ENCODE data around the gene HTT.

HTT gene

DNA sequence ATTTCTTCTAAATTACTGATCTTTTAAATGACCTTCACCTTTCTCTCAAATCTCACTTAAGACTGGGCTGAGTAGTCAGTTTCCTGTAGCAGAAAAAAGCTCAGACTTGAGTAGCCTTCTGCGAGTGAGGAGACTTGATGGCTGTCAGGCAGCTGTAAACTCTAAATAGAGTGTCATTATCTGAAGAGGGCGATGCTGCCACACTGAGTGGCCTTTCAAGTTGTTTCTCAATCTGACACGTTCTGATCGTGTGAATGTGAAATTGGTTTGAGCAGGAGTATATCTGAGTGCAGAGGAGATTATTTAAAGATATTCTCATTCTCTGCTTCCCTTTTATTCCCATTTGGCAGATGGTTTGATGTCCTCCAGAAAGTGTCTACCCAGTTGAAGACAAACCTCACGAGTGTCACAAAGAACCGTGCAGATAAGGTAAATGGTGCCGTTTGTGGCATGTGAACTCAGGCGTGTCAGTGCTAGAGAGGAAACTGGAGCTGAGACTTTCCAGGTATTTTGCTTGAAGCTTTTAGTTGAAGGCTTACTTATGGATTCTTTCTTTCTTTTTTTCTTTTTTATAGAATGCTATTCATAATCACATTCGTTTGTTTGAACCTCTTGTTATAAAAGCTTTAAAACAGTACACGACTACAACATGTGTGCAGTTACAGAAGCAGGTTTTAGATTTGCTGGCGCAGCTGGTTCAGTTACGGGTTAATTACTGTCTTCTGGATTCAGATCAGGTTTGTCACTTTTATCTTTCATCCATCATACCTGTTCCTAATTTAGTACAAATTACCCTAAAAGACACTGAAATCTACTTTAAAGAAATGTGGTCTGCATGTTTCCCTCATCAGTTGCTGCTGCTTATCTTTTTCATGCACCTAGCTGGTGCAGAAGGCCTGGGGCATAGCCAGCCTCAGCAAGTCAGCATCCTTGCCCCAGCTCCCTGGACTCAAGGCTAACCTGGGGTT lies 100.2 kb downstream of the HTT start:
- DNase-seq (ENCODE audit: low spot score): no peak

DNA sequence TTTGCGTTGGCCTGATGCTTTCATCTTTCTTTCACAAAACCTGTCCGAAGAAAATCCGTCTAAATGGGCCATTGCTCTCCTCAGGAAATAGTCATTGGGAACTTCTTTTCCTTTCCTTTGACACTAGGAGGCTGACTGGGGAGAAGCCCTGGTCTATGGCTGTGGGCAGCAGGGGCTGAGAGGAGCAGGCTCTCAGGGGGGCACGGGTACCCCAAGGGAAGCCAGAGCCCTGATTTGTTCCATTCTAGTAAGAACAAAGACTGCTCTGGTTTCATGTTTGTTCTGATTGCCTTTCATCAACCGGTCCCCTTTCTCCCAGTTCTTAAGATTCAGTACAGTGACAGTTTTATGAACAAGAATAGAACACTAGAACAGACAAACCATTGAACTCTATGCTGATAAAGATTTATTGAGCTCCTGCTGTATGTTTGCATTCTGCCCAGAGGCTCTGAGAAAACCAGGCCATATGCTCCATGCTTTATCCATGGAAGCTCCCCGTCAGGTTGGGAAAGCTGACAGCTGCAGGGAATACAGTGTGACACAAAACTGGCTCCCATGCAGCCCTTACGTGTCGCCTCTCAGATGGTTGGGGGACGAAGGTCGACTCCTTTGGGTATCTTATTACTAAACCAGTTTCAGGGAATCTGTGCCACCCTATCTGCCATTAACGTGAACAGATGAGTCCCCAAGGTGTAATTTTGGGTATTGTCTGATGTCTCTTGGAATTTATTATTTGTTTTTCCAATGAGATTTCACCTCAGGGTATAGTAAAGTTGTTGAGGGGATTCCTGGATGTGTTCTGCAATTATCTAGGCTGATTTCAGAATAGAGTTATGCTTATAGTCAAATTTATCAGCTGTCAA lies 102.1 kb downstream of the HTT start:
- no peak for DNase-seq (ENCODE audit: low spot score)

DNA sequence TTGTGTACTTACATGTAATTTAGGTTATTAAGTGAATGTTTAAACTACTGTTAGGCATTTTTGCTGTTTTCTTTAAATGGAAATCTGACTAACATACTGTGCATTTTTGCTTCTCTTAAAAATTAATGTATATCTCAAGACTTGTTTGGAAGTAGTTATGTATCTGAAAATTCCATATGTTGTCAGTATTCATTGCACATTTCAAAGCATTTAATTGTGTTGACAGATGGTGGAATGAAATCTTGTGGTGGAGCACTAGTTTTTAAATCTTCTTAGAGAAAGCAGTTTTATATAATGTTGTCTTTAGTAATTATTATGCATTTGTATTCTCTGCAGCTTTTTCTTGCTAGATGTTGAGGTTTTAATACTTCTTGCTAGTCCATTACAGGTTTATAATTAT lies 102.9 kb downstream of the HTT start:
- DNase-seq (ENCODE audit: low spot score): no peak

DNA sequence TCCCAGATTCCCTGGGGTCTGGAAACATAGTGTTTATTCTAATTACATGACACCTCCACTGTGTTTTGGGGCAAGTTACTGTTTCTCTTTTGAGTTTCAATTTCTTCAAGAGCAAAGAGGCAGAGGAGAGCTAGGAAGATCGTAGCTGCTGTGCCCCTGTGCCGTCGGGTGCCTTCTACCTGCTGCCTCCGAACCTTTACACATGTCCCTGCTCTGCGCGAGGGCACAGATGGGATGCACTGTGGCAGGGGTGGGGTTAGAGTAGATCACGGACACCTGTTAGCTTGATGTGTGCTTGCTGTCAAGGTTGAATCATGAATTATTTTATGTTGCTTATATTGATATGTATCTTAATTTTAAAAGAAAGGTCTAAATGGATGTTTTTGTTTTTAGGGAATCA lies 103.4 kb downstream of the HTT start:
- no peak for DNase-seq (ENCODE audit: low spot score)

DNA sequence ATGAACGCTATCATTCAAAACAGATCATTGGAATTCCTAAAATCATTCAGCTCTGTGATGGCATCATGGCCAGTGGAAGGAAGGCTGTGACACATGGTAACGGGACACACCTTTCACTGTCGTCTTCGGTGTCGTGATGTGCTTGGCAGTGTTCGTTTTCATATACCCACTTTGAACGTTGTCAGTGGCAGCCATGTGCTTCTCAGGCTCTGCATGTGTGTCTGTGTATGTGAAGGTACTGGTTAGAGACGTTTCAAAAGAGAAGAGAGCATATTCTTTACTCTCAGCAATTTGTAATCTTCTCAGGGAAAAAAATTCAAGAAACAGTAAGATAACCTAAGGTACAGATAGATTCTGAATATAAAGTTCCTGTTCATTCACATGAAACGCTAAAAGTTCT lies 103.9 kb downstream of the HTT start:
- DNase-seq (ENCODE audit: low spot score): no peak

DNA sequence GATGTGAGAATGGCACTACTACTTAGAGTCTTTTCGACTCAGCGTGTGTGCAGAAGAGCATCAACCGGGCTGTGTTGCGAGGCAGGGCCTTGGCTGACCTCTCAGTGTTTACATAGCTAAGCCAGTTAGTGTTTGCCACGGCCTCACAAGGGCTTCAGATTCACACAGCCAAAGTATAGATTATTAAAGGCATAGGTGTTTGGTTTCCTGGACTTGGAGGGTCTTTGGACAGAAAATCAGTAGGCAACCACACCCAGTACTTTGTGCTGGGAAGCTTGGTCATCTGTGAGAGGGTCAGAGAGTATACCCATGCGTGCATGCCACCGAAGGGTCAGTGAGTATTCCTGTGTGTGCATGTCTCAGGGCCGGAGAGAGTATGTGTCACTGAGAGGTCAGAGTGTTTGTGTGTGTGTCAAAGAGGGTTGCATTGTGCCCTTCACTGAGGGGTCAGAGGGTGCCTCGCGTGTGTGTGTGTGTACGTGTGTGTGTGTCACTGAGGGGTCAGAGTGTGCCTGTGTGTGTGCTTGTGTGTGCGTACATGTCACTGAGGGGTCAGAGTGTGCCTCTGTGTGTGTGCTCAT lies 104.7 kb downstream of the HTT start:
- DNase-seq (ENCODE audit: low spot score): no peak

DNA sequence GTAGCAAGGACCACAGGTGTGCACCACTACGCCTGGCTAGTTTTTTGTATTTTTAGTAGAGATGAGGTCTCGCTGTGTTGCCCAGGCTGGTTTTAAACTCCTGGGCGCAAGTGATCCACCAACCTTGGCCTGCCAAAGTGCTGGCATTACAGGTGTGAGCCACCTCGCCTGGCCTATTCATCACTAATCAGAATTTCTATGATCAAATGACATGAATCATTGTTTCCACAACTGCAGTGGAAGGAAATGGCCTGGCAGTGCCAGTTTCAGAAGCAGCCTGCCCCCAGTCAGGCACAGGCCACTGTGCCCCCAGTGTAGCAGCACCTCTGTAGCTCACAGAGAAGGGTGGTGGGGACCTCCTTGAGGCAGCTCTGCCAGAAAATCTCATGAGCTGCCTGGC lies 108.5 kb downstream of the HTT start:
- no peak for DNase-seq (ENCODE audit: low spot score)

DNA sequence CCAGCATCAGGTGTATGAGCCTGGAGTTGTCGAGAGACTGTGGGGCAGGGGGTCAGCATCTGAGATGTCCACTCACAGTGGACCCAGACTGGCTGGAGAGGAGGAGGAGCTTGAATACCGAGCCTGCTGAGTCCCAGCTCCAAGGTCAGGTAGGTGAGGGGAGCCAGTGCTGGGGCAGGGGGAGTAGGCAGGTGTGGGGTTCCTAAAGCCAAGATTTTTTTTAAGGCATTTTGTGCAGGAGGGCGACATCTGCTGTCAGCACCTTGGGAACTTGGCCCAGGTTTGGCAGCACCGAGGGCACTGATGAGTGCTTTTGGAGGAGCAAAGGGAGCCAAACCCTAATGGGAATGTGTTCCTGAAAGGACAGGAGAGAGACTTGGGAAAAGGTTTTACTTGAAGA lies 110.2 kb downstream of the HTT start:
- DNase-seq (ENCODE audit: low spot score): no peak

DNA sequence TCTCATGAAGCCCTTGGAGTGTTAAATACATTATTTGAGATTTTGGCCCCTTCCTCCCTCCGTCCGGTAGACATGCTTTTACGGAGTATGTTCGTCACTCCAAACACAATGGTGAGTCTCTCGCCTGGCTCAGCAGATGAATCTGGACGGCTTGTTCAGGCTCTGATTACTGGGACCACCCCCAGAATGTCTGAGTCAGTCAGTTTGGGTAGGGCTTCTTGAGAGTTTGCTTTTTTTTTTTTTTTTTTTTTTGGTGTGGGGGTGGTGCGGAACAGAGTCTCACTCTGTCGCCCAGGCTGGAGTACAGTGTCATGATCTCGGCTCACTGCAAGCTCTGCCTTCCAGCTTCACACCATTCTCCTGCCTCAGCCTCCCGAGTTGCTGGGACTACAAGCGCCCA lies 112.1 kb downstream of the HTT start:
- DNase-seq (ENCODE audit: low spot score): no peak

DNA sequence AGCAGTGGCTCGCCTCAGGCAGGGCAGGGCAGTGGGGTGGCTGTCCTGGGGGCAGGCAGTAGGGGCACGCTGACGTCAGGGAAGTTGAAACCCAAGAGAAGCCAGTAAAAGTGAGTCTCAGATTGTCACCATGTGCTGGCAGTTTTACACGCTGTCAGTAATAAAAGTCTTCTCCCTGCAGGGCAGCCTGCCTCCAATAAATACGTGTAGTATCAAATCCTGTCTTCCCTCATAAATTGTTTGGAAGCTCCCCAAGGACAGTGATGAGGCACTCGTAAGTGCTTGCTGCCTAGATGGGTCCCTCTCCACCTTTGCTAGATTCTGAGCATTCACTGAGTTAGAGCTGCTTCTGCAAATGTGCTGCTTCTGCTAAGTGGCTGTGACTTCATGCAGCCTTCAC lies 113.6 kb downstream of the HTT start:
- DNase-seq (ENCODE audit: low spot score): no peak

DNA sequence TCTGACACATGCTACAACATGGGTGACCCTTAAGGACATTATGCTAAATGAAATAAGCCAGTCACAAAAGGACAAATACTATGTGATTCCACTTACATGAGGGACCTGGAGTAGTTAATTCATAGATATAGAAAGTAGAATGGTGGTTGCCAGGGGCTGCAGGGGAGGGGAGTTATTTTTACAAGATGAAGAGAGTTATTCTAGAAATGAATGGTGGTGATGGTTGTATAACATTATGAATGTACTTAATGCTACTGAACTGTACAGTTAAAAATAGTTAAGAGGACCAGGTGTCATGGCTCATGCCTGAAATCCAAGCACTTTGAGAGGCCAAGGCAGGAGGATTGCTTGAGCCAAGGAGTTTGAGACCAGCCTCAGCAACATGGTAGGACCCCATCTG lies 115.0 kb downstream of the HTT start:
- DNase-seq (ENCODE audit: low spot score): no peak

DNA sequence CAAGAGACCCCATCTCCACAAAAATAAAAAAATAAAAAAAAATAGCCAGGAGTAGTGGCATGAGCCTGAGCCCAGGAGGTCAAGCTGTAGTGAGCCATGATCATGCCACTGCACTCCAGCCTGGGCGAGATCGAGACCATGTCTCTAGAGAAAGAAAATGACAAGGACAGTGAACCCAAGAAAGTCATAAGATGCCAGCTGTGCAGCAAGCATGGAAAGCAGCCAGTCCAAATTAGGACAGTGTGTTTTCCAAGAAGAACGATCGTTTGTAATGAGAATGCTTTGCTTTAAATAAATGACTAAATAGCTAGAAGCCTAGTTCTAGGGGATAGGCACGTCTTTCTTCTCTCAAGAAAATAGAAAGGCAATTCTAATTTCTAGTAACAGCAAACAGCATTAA lies 116.1 kb downstream of the HTT start:
- DNase-seq (ENCODE audit: low spot score): no peak

DNA sequence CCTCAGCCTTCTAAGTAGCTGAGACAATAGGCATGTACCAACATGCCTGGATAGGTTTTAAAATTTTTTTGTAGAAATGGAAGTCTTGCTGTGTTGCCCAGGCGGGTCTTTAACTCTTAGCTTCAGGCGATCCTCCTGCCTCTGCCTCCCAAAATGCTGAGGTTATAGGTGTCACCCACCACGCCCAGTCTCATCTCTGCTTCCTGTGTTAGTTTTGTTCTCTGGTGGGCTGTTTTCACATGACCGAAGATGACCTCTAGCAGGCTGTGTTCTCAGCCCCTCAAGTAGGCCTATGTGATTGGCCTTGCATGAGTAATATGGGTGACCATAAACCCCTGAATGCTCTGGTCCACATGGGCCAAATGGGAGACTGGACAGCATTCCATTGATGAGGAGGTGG lies 117.7 kb downstream of the HTT start:
- no peak for DNase-seq (ENCODE audit: low spot score)

DNA sequence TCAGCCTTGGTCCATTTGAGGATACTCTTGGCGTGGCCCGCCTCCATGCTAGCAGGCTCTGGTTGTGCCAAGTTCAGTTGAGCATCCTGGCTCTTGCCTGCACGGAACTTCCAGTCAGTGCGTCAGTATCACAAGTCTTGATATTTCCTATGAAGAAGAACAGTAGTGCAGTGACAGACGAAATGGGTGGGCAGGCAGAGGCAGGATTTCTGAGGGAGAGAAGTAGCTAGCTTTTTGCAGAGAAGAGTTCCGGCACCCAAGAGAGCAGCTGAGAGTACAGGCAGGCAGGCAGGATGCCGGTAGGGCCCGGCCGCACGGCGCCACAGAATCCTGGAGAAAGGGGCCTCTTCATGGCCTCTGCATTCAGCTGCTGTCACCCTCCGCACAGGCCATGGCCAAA lies 118.3 kb downstream of the HTT start:
- no peak for DNase-seq (ENCODE audit: low spot score)

DNA sequence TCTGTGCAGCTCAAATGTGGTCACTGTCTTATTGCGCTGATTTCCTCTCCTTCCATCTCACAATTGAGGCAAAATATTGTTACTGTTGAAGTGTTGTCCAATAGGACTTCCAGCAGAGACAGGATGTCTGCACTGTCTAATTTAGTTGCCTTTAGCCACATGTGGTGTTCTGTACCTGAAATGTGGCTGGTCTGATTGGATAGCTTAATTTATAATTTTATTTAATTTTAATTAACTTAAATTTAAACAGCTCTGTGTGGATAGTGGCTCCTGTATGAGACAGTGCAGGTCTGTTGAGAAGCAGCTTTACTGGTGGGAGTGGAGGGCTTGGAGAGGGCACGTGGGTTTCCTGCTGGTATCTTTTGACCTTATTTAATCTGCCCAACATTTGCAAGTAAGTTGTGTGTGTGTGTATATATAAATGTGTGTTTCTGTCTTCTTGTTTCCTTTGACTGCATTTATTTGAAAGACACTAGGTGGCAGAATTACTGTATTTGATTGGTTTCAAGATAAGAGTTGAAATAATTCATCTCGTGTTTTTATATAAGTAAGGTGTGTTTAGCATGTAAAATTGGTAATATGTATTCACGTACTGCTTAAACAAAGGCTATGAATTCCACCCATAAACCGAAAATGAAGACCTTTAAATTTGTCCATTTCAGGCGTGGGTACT lies 119.2 kb downstream of the HTT start:
- DNase-seq (ENCODE audit: low spot score): no peak

DNA sequence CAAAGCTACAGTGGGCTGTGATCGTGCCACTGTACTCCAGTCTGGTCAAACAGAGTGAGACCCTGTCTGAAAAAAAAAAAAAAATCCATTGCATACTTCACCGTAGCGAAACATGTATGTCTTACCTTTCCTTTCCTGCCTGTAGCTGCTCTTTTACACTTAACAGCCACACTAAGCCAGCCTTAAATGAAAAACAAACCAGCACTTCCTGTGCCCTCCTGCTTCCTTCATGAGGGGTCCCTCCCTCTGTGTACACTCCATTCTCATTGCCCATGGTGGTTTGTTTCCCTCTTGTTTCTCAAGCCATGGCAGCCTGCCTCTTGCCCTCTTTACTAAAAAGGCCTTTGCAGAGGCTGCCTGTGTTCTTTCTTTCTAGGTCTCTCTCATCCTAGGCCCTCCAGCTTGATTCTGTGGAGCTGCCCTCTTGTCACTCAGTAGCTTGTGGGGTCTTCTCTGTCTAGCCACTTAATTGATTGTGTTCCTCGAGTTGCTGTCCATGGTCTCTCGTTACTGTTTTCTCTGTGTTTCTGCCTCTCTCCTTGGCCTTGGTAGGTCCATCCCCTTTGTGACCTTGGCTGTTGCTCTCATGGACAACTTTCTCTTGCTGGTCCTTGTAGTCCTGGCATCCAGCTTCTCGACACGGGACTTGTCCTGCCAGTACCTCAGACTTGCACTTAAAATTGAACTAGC lies 122.3 kb downstream of the HTT start:
- DNase-seq (ENCODE audit: low spot score): no peak

DNA sequence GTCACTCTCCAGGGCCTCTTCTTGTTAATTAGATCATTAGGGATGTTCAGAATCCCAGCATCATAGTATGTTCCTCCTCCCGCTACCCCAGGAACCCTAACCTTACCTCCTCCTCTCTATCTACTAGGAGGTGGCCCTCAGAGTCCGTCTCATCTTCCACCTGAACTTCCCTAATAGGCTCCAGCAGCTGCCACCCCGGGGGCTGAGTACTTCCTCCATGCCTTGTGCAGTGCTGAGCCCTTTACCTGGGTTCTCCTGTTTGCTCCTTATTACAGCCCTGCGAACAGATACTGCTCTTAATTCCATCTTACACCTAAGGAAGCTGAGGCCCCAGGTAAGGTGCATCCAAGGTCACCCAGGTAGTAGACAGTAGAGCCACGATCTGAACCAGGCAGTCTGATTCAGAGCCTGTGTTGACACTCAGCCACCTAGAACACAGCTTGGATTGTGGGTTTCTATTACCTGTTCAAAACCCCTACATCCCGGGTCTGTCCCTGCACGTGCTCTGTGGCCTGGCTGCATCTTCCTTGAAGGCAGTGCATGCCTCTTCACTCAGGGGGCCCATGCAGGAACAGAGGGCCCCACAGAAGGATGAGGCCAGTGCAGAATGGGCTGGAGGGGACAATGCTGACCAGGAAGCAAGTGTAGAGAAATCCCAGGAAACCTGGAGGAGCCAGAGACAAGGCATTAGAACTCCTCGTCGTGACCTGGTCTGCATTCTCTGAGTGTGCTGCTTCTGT lies 123.1 kb downstream of the HTT start:
- no peak for DNase-seq (ENCODE audit: low spot score)

DNA sequence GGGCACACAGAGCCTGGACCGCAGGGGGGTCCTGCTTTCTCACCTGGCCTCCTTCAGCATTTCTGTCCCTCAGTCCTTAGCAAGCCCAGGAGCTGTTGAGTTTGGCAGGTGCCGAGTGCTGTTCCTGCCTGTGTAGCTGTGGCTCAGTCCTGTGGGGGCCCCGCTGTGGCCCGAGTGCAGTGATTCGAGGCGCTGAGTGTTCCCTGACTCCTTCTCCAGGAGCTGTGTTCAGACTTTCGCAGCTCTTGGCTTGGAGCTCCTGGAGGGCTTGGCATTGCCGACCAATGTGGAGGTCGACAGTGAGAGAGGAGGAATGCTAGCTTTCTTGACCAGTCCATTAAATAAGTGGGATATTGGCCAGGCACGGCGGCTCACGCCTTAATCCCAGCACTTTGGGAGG lies 124.4 kb downstream of the HTT start:
- no peak for DNase-seq (ENCODE audit: low spot score)

DNA sequence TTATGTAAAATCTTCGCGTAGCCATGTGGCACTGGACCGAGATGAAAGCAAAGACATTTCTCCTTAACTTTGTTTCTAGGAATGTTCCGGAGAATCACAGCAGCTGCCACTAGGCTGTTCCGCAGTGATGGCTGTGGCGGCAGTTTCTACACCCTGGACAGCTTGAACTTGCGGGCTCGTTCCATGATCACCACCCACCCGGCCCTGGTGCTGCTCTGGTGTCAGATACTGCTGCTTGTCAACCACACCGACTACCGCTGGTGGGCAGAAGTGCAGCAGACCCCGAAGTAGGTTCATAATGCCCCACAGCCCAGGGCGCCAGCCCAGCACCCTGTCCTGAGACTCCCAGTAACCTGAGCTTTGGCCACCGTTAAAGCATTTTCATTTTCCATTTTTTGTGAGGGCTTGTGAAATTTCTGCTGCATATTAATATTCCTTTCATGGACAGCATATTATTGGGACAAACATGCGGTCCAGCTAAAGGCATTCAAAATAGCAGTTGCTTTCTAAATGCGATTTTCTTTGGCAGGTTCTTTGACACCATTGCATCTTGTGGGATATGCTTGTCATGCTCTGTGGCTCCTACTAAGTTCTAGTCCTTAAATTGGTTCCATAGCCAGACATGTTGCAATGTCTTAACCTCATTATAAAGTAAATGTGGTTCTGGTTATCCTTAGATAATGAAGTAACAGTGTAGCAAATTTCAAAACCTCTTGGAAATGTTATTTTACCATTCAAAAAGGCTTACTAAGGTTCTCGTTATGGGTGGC lies 125.4 kb downstream of the HTT start:
- no peak for DNase-seq (ENCODE audit: low spot score)

DNA sequence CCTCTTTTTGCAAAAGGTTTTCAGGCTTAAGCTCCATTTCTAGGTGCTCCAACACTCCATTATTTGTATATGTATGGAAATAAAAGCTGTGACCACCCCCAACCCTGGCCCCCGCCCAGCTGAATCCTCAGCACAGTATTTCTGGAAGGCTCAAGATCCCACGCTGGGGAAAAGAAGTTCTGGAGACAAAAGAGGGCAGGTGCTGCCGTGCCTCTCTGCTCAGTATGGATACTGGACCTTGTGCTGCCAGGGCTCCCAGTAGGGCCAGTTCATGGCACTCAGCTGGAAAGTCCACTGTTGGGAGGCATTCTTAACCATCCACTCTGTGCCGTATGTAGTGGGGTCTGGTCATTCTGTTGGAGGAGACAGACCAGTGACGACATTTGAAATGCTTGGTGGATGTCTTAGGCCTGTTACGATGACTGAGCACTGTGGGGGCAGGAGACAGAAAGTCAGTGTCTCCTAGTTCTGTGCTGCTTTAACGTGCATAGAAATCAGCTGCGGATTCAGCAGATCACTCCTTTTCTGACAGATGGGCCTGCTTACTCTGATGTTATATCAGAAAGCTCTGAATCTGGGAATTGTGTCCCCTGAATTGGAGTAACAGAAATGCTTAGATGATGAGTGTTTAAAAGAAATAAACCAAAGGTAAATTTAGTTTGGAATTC lies 126.1 kb downstream of the HTT start:
- DNase-seq (ENCODE audit: low spot score): no peak
